ENCODE data around the gene ARHGAP20. TPM values are rescaled to one million over a fixed set of nuclear protein-coding genes. Genes with fewer than 3 reads are reported as not detected.

The ARHGAP20 gene
- total and polyA plus RNA-seq, 7 donors = 0.69 to 5.3 (median 2.2) TPM

GRCh38 chr11:110730773-110731172 is 18.5 kb upstream of the ARHGAP20 start:
- no peak for TF ChIP-seq CTCF (IDR thresholded peaks at IDR 0.05)
- TF ChIP-seq POLR2AphosphoS5 (IDR thresholded peaks at IDR 0.05) = no peak
- no peak for TF ChIP-seq EP300 (IDR thresholded peaks at IDR 0.05)
- no peak for TF ChIP-seq POLR2A (IDR thresholded peaks at IDR 0.05)
- 70 to 74% methylated on average over 1 of the region's 1 CpG for WGBS, 2 donors

GRCh38 chr11:110728883-110729282 is 16.6 kb upstream of the ARHGAP20 start:
- Histone ChIP-seq H3K27ac (no peak overlapping the region), H3K36me3 (no peaks in the 10 kb centered on the region), H3K4me1 (no peaks in the 10 kb centered on the region), H3K4me3 (no peak overlapping the region), H3K9me3 (no peaks in the 10 kb centered on the region), H3K27me3 (no peaks in the 10 kb centered on the region)
- no peak for DNase-seq
- intact Hi-C loops (cut with DNase I) = no loop called here
- TF ChIP-seq EP300 (IDR thresholded peaks at IDR 0.05) (no peak), POLR2AphosphoS5 (IDR thresholded peaks at IDR 0.05) (no peak), POLR2A (IDR thresholded peaks at IDR 0.05) (no peak)
- WGBS, 2 donors = 91 to 93% methylated on average over 3 of the region's 3 CpGs

More at GRCh38 chr11:110730773-110731172, 18.5 kb upstream of the ARHGAP20 start:
- Histone ChIP-seq H3K27ac (no peak overlapping the region), H3K9me3 (no peaks in the 10 kb centered on the region), H3K27me3 (no peaks in the 10 kb centered on the region), H3K4me3 (no peak overlapping the region), H3K4me1 (no peaks in the 10 kb centered on the region), H3K36me3 (no peaks in the 10 kb centered on the region)
- intact Hi-C loops (cut with DNase I) = no loop called here
- DNase-seq = no peak

- intact Hi-C loops (cut with DNase I) = no loop called here
- no peaks in the 10 kb centered on the region for H3K27me3 ChIP-seq
- TF ChIP-seq POLR2A (IDR thresholded peaks at IDR 0.05) (no peak), CTCF (IDR thresholded peaks at IDR 0.05) (no peak), POLR2AphosphoS5 (IDR thresholded peaks at IDR 0.05) (no peak), EP300 (IDR thresholded peaks at IDR 0.05) (no peak)
- H3K27ac ChIP-seq = no peak overlapping the region
- no peak overlapping the region for H3K4me3 ChIP-seq
- DNase-seq = no peak
- H3K4me1 ChIP-seq = no peaks in the 10 kb centered on the region
- H3K36me3 ChIP-seq = no peaks in the 10 kb centered on the region
- H3K9me3 ChIP-seq = no peaks in the 10 kb centered on the region
Observed at GRCh38 chr11:110728476-110728875, 16.2 kb upstream of the ARHGAP20 start.

GRCh38 chr11:110724358-110724757 is 12.1 kb upstream of the ARHGAP20 start:
- TF ChIP-seq POLR2A (IDR thresholded peaks at IDR 0.05) = no peak
- TF ChIP-seq POLR2AphosphoS5 (IDR thresholded peaks at IDR 0.05) = no peak
- no peak for TF ChIP-seq EP300 (IDR thresholded peaks at IDR 0.05)
- TF ChIP-seq CTCF (IDR thresholded peaks at IDR 0.05) = no peak
- H3K9me3 ChIP-seq = no peaks in the 10 kb centered on the region
- H3K27ac ChIP-seq = no peak overlapping the region
- no peaks in the 10 kb centered on the region for H3K4me1 ChIP-seq
- no peak for DNase-seq
- H3K4me3 ChIP-seq = no peak overlapping the region
- intact Hi-C loops (cut with DNase I) = no loop called here
- WGBS, 2 donors = 90 to 98% methylated on average over 2 of the region's 2 CpGs
- no peaks in the 10 kb centered on the region for H3K27me3 ChIP-seq
- no peaks in the 10 kb centered on the region for H3K36me3 ChIP-seq

GRCh38 chr11:110720431-110721275 is 8.4 kb upstream of the ARHGAP20 start:
- Histone ChIP-seq H3K9me3 (no peaks in the 10 kb centered on the region), H3K27ac (no peak overlapping the region), H3K4me1 (no peaks in the 10 kb centered on the region), H3K36me3 (no peaks in the 10 kb centered on the region), H3K4me3 (no peak overlapping the region), H3K27me3 (no peaks in the 10 kb centered on the region)
- intact Hi-C loops (cut with DNase I) = no loop called here
- WGBS, 2 donors = 44 to 54% methylated on average over 3 of the region's 3 CpGs
- TF ChIP-seq POLR2A (IDR thresholded peaks at IDR 0.05) (no peak), POLR2AphosphoS5 (IDR thresholded peaks at IDR 0.05) (no peak), EP300 (IDR thresholded peaks at IDR 0.05) (no peak)
- DNase-seq = no peak

All from sigmoid colon (tissue), 7 donors.